Activated CD4-positive, alpha-beta T cell treated with anti-CD3 and anti-CD28 coated beads, Interleukin-2, amount 10 ng/mL, durations not matched to agents 7 days and 5 days (primary cell): ENCODE results near the gene KLHL1. TPM values are rescaled to one million over a fixed set of nuclear protein-coding genes. Genes with fewer than 3 reads are reported as not detected.

ENCODE experiments used
- CTCF ChIA-PET: fragments of 350-600 bp; sonication (Branson Sonifier 250); formaldehyde crosslinking; loops from one replicate; lab custom pipeline; 2021; ENCODE audit warnings: antibody characterized with exemption; lab: Charles Lee
- POLR2A ChIA-PET: fragments of 350-600 bp; sonication (Branson Sonifier 250); formaldehyde crosslinking; loops from one replicate; lab custom pipeline; 2021; ENCODE audit warnings: antibody characterized with exemption; lab: Charles Lee
- DNase-seq: peaks from one replicate; pipeline ENCODE4 v3.0.0-alpha.2; 2020
- H3K27ac Mint-ChIP-seq: one replicate; pipeline ENCODE4 v1.8.0; 2021; ENCODE audit warnings: mild to moderate bottlenecking, moderate library complexity, mixed read lengths
- H3K27me3 Mint-ChIP-seq: one replicate; pipeline ENCODE4 v1.8.0; 2021; ENCODE audit warnings: mixed read lengths
- H3K36me3 Mint-ChIP-seq: one replicate; pipeline ENCODE4 v1.8.0; 2021; ENCODE audit warnings: low read depth, mixed read lengths
- H3K4me1 Mint-ChIP-seq: one replicate; pipeline ENCODE4 v1.8.0; 2021; ENCODE audit warnings: mixed read lengths
- H3K4me3 Mint-ChIP-seq: one replicate; pipeline ENCODE4 v1.8.0; 2021; ENCODE audit warnings: mild to moderate bottlenecking, moderate library complexity, mixed read lengths
- H3K9me3 Mint-ChIP-seq: one replicate; pipeline ENCODE4 v1.8.0; 2021; ENCODE audit warnings: mixed read lengths
- total RNA-seq, 2 experiments: library from RNA; stranded (reverse); gene quantifications; one replicate each; pipeline ENCODE4 v1.2.3, GENCODE V29; 2021

The KLHL1 gene
- total RNA-seq, 2 experiments from 2014 or later = not detected

DNA sequence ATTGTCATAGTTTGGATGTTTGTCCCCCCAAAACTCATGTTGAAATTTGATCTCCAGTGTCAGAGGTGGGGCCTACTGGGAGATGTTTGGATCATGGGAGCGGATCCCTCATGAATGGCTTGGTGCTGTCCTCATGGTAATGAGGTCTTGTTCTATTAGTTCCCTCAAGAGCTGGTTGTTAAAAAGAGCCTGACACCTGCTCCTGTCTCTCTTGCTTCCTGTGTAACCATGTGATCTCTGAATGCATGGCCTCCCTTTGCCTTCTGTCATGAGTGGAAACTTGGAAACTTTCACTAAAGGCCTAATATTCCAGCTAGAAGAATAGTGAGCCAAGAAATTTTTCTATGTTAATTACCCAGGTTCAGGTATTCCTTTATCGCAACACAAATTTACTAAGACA lies 312.0 kb downstream of the KLHL1 start:
- CTCF ChIA-PET = interaction anchor here (0.7 kb wide), 1 partner anchor 13 kb away, joined by 3 read pairs; no protein-coding TSS in a partner anchor

DNA sequence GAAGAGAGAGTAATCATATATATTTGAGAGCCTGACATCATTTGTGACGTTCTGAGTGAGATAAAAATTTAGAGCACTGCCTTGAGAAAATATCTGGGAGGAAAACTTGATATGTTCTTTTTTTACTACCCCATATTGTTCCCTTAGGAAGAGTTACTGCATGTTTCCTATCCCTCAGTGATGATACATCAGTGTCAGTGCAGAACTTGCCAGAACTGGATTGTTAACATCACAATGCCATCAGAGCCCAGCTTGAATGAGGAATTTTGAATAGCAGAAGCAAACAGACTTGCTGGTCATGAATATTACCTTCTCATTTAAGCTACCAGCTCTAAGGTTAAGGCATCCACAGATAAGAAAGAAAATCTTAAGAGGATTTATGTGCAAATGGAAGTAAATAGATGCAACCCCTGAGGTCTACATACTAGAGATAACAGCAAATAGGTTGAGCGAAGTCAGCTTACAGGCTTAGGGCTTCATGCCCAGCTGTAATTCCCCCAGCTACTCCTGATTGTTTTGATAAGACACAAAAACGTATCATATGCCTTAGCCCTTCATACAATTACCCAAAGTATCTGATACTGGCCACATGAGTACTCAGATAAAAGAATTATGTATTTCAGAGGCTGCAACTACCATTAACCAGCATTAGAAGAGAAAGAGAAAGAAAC lies 314.3 kb downstream of the KLHL1 start:
- DNase-seq = no peak
- CTCF ChIA-PET = no interaction called here
- H3K4me1 Mint-ChIP-seq = no peaks in the 10 kb centered on the region
- no peaks in the 10 kb centered on the region for H3K36me3 Mint-ChIP-seq
- POLR2A ChIA-PET = no interaction called here
- no peak overlapping the region for H3K27ac Mint-ChIP-seq
- no peaks in the 10 kb centered on the region for H3K9me3 Mint-ChIP-seq
- H3K4me3 Mint-ChIP-seq = no peak overlapping the region
- no peaks in the 10 kb centered on the region for H3K27me3 Mint-ChIP-seq

More for the DNA sequence above, 312.0 kb downstream of the KLHL1 start:
- H3K36me3 Mint-ChIP-seq = no peaks in the 10 kb centered on the region
- no peak overlapping the region for H3K27ac Mint-ChIP-seq
- H3K9me3 Mint-ChIP-seq = peaks cover 2% of the 10 kb centered on the region
- H3K27me3 Mint-ChIP-seq = no peaks in the 10 kb centered on the region
- DNase-seq = no peak
- no peaks in the 10 kb centered on the region for H3K4me1 Mint-ChIP-seq
- H3K4me3 Mint-ChIP-seq = no peak overlapping the region
- POLR2A ChIA-PET = no interaction called here

DNA sequence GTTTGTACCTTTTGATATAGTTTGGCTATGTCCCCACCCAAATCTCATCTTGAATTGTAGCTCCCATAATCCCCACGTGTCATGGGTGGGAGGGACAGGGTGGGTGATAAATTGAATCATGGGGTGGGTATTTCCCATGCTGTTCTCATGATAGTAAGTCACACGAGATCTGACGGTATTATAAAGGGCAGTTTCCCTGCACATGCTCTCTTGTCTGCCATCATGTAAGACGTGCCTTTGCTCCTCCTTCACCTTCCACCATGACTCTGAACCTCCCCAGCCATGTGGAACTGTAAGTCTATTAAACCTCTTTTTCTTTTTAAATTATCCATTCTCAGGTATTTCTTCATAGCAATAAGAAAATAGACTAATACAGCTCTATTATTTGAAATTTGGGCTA lies 331.3 kb downstream of the KLHL1 start:
- Mint-ChIP-seq H3K36me3 (no peaks in the 10 kb centered on the region), H3K9me3 (peaks cover 2% of the 10 kb centered on the region), H3K4me1 (no peaks in the 10 kb centered on the region), H3K4me3 (no peak overlapping the region), H3K27me3 (no peaks in the 10 kb centered on the region), H3K27ac (no peak overlapping the region)
- ChIA-PET POLR2A (no interaction called here), CTCF (no interaction called here)
- DNase-seq = no peak

- no peaks in the 10 kb centered on the region for H3K4me1 Mint-ChIP-seq
- CTCF ChIA-PET = no interaction called here
- H3K9me3 Mint-ChIP-seq = peaks cover 4% of the 10 kb centered on the region
- H3K27ac Mint-ChIP-seq = no peak overlapping the region
- no peak for DNase-seq
- H3K36me3 Mint-ChIP-seq = no peaks in the 10 kb centered on the region
- H3K27me3 Mint-ChIP-seq = no peaks in the 10 kb centered on the region
- POLR2A ChIA-PET = no interaction called here
- H3K4me3 Mint-ChIP-seq = no peak overlapping the region
Measured at GRCh38 chr13:69769608-69770007, 338.6 kb downstream of the KLHL1 start.

DNA sequence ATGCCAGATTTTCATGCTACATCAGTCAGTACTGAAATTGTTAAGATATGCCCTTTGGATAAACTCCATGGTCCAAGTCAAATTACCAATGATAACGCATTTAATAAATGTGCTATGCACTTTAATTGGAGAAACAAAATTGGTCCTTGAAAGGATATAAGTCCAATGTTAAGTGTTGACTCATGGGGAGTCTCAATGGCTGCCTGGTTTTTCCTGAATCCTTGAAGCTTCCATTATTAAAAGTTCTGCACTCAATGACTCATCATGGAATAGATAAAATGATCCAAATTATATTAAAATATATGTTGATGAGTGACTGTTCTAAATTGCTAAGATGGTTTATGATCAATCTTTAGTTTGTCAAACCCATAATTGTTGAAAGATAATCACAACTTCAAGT lies 346.7 kb downstream of the KLHL1 start:
- H3K36me3 Mint-ChIP-seq = no peaks in the 10 kb centered on the region
- no peak overlapping the region for H3K4me3 Mint-ChIP-seq
- no peak for DNase-seq
- H3K27me3 Mint-ChIP-seq = no peaks in the 10 kb centered on the region
- H3K9me3 Mint-ChIP-seq = peaks cover 2% of the 10 kb centered on the region
- ChIA-PET POLR2A (no interaction called here), CTCF (no interaction called here)
- no peak overlapping the region for H3K27ac Mint-ChIP-seq
- H3K4me1 Mint-ChIP-seq = no peaks in the 10 kb centered on the region

GRCh38 chr13:69755101-69755500 lies 353.2 kb downstream of the KLHL1 start:
- Mint-ChIP-seq H3K27me3 (no peaks in the 10 kb centered on the region), H3K36me3 (no peaks in the 10 kb centered on the region), H3K4me1 (no peaks in the 10 kb centered on the region), H3K9me3 (no peaks in the 10 kb centered on the region), H3K4me3 (no peak overlapping the region), H3K27ac (no peak overlapping the region)
- POLR2A ChIA-PET = no interaction called here
- DNase-seq = no peak
- CTCF ChIA-PET = no interaction called here

DNA sequence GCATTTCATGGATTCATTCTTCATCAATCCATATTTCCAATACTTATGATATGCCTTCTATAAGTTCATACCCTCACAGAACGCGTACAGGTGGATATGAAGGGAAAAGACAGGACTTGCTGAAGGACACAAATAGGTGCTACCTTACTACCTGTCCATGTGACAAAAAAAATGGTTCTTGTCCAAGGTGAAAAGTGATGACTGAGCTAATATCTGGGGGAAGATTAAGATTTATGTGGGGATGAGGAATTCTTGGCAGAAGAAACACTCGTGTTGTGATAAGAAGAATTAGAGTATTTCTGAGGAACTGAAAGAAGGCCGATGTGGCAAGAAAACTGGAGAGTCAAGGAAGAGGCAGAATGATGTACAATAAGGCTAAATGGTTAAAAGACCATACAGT lies 357.0 kb downstream of the KLHL1 start:
- ChIA-PET CTCF (no interaction called here), POLR2A (no interaction called here)
- no peaks in the 10 kb centered on the region for H3K4me1 Mint-ChIP-seq

GRCh38 chr13:69737129-69737935 lies 370.9 kb downstream of the KLHL1 start:
- DNase-seq = no peak
- ChIA-PET POLR2A (no interaction called here), CTCF (no interaction called here)
- H3K27ac Mint-ChIP-seq = no peak overlapping the region
- no peaks in the 10 kb centered on the region for H3K36me3 Mint-ChIP-seq
- H3K9me3 Mint-ChIP-seq = peaks cover 13% of the 10 kb centered on the region
- H3K27me3 Mint-ChIP-seq = no peaks in the 10 kb centered on the region
- H3K4me1 Mint-ChIP-seq = no peaks in the 10 kb centered on the region
- no peak overlapping the region for H3K4me3 Mint-ChIP-seq

More for the DNA sequence above, 357.0 kb downstream of the KLHL1 start:
- H3K36me3 Mint-ChIP-seq = no peaks in the 10 kb centered on the region
- no peak overlapping the region for H3K4me3 Mint-ChIP-seq
- H3K27ac Mint-ChIP-seq = no peak overlapping the region
- no peak for DNase-seq
- H3K9me3 Mint-ChIP-seq = no peaks in the 10 kb centered on the region
- H3K27me3 Mint-ChIP-seq = no peaks in the 10 kb centered on the region

DNA sequence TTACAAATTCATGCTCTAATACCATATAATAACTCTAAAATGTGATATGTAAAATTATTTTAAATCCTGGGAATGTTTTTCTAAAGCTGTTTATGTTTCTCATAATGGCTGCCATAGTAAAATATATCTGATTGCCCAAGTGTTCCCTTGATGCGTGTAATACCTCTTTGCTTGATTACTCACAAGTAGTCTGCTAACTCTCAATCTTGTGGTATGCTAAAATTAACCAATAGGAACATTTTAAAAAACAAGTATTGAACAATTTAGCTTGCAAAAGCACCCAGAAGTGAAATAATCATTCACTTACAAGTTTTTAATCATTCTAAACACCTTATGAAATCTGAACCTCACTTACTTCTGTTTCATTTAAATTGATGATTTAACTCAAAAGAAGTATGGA lies 386.6 kb downstream of the KLHL1 start:
- Mint-ChIP-seq H3K27me3 (no peaks in the 10 kb centered on the region), H3K9me3 (no peaks in the 10 kb centered on the region), H3K36me3 (no peaks in the 10 kb centered on the region), H3K27ac (no peak overlapping the region), H3K4me1 (no peaks in the 10 kb centered on the region), H3K4me3 (no peak overlapping the region)
- ChIA-PET CTCF (no interaction called here), POLR2A (no interaction called here)
- no peak for DNase-seq

- CTCF ChIA-PET = no interaction called here
- H3K9me3 Mint-ChIP-seq = no peaks in the 10 kb centered on the region
- H3K27me3 Mint-ChIP-seq = no peaks in the 10 kb centered on the region
Measured at GRCh38 chr13:69720278-69720983, 387.8 kb downstream of the KLHL1 start.

DNA sequence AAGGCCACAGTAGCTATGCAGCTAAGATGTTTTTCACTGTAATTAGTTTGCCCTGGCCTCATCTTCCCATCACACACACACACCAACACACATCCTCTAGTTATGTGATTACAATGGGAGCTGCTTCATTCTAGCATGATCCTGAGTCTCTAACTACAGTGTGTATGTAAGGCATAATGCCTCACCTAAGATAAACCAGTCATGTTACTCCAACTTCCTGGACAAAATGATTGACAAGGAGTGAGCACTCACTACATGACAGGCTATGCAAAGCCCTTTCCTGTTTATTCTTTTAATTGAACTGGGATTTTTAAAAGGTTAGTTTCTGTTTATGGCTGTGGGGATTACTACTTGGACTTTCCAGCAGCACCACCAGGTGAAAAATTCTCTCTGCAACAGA lies 401.4 kb downstream of the KLHL1 start:
- no peaks in the 10 kb centered on the region for H3K27me3 Mint-ChIP-seq

More at GRCh38 chr13:69720278-69720983, 387.8 kb downstream of the KLHL1 start:
- Mint-ChIP-seq H3K36me3 (no peaks in the 10 kb centered on the region), H3K27ac (no peak overlapping the region), H3K4me3 (no peak overlapping the region), H3K4me1 (no peaks in the 10 kb centered on the region)
- POLR2A ChIA-PET = no interaction called here
- no peak for DNase-seq

GRCh38 chr13:69704311-69704710 lies 403.9 kb downstream of the KLHL1 start:
- H3K36me3 Mint-ChIP-seq = no peaks in the 10 kb centered on the region
- DNase-seq = no peak
- POLR2A ChIA-PET = no interaction called here
- H3K27me3 Mint-ChIP-seq = no peaks in the 10 kb centered on the region
- no peak overlapping the region for H3K27ac Mint-ChIP-seq
- CTCF ChIA-PET = no interaction called here
- H3K9me3 Mint-ChIP-seq = peaks cover 8% of the 10 kb centered on the region
- no peaks in the 10 kb centered on the region for H3K4me1 Mint-ChIP-seq
- H3K4me3 Mint-ChIP-seq = no peak overlapping the region

More for the DNA sequence above, 401.4 kb downstream of the KLHL1 start:
- POLR2A ChIA-PET = no interaction called here
- CTCF ChIA-PET = no interaction called here
- DNase-seq = no peak
- Mint-ChIP-seq H3K4me1 (no peaks in the 10 kb centered on the region), H3K36me3 (no peaks in the 10 kb centered on the region), H3K4me3 (no peak overlapping the region), H3K9me3 (peaks cover 2% of the 10 kb centered on the region), H3K27ac (no peak overlapping the region)

- H3K4me3 Mint-ChIP-seq = no peak overlapping the region
- peaks cover 2% of the 10 kb centered on the region for H3K9me3 Mint-ChIP-seq
- no peak overlapping the region for H3K27ac Mint-ChIP-seq
- ChIA-PET CTCF (no interaction called here), POLR2A (no interaction called here)
- no peak for DNase-seq
- no peaks in the 10 kb centered on the region for H3K36me3 Mint-ChIP-seq
- no peaks in the 10 kb centered on the region for H3K27me3 Mint-ChIP-seq
- H3K4me1 Mint-ChIP-seq = no peaks in the 10 kb centered on the region
Measured at GRCh38 chr13:69690999-69691398, 417.3 kb downstream of the KLHL1 start.
